HEK293 (cell line): Measurements from ENCODE around the gene CDR2L.

Source experiments
- CTCF ChIA-PET: fragments of 350-600 bp; formaldehyde crosslinking; extraction: SDS; loops from one replicate; lab custom pipeline; 2021; ENCODE audit warnings: antibody characterized with exemption; lab: Yijun Ruan, JAX
- POLR2A ChIA-PET: fragments of 300-600 bp; formaldehyde crosslinking; extraction: SDS; loops from one replicate; lab custom pipeline; 2020; ENCODE audit warnings: antibody characterized with exemption, inconsistent platforms; lab: Yijun Ruan, JAX
- H3K27ac ChIP-seq: fragments of 200-500 bp; sonication (Bioruptor generic); 2 replicates; pipeline ENCODE4 v1.5.1; 2014; ENCODE audit warnings: low read depth, low read length, control low read depth, inconsistent platforms; ENCODE audit errors: extremely low read depth
- H3K36me3 ChIP-seq, 2 experiments: fragments of 200-500 bp in 1 of 2; sonication (Bioruptor generic) in 1 of 2; 1 replicate in 1 of 2; 2 replicates in 1 of 2; pipeline ENCODE4 v1.5.1; 2014 to 2017; ENCODE audit warnings: inconsistent platforms in 2 of 2, low read length in 2 of 2; ENCODE audit not compliant: control insufficient read depth in 2 of 2, insufficient read depth in 1 of 2
- H3K4me1 ChIP-seq: fragments of 200-500 bp; sonication (Bioruptor generic); 2 replicates; pipeline ENCODE4 v1.5.1; 2014; ENCODE audit warnings: mild to moderate bottlenecking, low read length, inconsistent platforms; ENCODE audit not compliant: control insufficient read depth, insufficient read depth
- H3K4me3 ChIP-seq: 2 replicates; pipeline ENCODE4 v1.5.1; 2011; ENCODE audit warnings: low read depth, mild to moderate bottlenecking, control low read depth, low read length, moderate library complexity
- H3K9me3 ChIP-seq: fragments of 200-500 bp; sonication (Bioruptor generic); 2 replicates; pipeline ENCODE4 v1.5.1; 2014; ENCODE audit warnings: low read depth, low read length, inconsistent platforms; ENCODE audit not compliant: control insufficient read depth, insufficient read depth
- EGR2 ChIP-seq: fragments of 450-650 bp; formaldehyde crosslinking; IDR thresholded peaks from 2 replicates; pipeline ENCODE4 v1.5.1; 2016; ENCODE audit warnings: low read depth, missing biosample characterization, missing genetic modification characterization
- HOXC10 ChIP-seq: sonication (generic); formaldehyde crosslinking; IDR thresholded peaks from 2 replicates; pipeline ENCODE4 v1.8.1; 2023; ENCODE audit warnings: mild to moderate bottlenecking, missing genetic modification reagents
- PRDM1 ChIP-seq: fragments of 450-650 bp; formaldehyde crosslinking; IDR thresholded peaks from 2 replicates; pipeline ENCODE4; 2016; ENCODE audit warnings: missing biosample characterization, missing genetic modification characterization
- REPIN1 ChIP-seq: fragments of 450-650 bp; formaldehyde crosslinking; IDR thresholded peaks from 2 replicates; pipeline ENCODE4 v1.5.1; 2017; ENCODE audit warnings: missing biosample characterization, missing genetic modification characterization, low read depth
- SCRT1 ChIP-seq: fragments of 450-650 bp; formaldehyde crosslinking; IDR thresholded peaks from 2 replicates; pipeline ENCODE4 v1.5.1; 2016; ENCODE audit warnings: missing biosample characterization, missing genetic modification characterization, borderline replicate concordance
- SP2 ChIP-seq: fragments of 450-650 bp; formaldehyde crosslinking; IDR thresholded peaks from 2 replicates; pipeline ENCODE4 v1.5.1; 2016; ENCODE audit warnings: missing biosample characterization, missing genetic modification characterization
- SP3 ChIP-seq: fragments of 450-650 bp; formaldehyde crosslinking; IDR thresholded peaks from 2 replicates; pipeline ENCODE4 v1.5.1; 2016; ENCODE audit warnings: missing biosample characterization, missing genetic modification characterization
- YY2 ChIP-seq: fragments of 450-650 bp; formaldehyde crosslinking; IDR thresholded peaks from 2 replicates; pipeline ENCODE4 v1.5.1; 2016; ENCODE audit warnings: missing biosample characterization, missing genetic modification characterization
- ZBTB1 ChIP-seq: fragments of 450-650 bp; formaldehyde crosslinking; IDR thresholded peaks from 2 replicates; pipeline ENCODE4 v1.5.1; 2016; ENCODE audit warnings: missing biosample characterization, missing genetic modification characterization
- ZBTB17 ChIP-seq: fragments of 450-650 bp; formaldehyde crosslinking; IDR thresholded peaks from 2 replicates; pipeline ENCODE4 v1.5.1; 2016; ENCODE audit warnings: missing biosample characterization, missing genetic modification characterization
- ZFHX2 ChIP-seq: fragments of 450-650 bp; formaldehyde crosslinking; conservative IDR thresholded peaks from 2 replicates; pipeline ENCODE4 v1.5.1; 2016; ENCODE audit warnings: missing biosample characterization, missing genetic modification characterization
- ZNF121 ChIP-seq: fragments of 450-650 bp; formaldehyde crosslinking; IDR thresholded peaks from 2 replicates; pipeline ENCODE4 v1.5.1; 2016; ENCODE audit warnings: missing biosample characterization, missing genetic modification characterization
- ZNF292 ChIP-seq: fragments of 450-650 bp; formaldehyde crosslinking; IDR thresholded peaks from 2 replicates; pipeline ENCODE4 v1.5.1; 2016; ENCODE audit warnings: low read depth, missing biosample characterization, missing genetic modification characterization, borderline replicate concordance
- ZNF335 ChIP-seq: fragments of 450-650 bp; formaldehyde crosslinking; conservative IDR thresholded peaks from 2 replicates; pipeline ENCODE4 v1.5.1; 2016; ENCODE audit warnings: missing biosample characterization, missing genetic modification characterization
- ZNF366 ChIP-seq: fragments of 450-650 bp; formaldehyde crosslinking; conservative IDR thresholded peaks from 2 replicates; pipeline ENCODE4 v1.5.1; 2016; ENCODE audit warnings: missing biosample characterization, missing genetic modification characterization
- ZNF473 ChIP-seq: fragments of 450-650 bp; formaldehyde crosslinking; IDR thresholded peaks from 2 replicates; pipeline ENCODE4 v1.5.1; 2017; ENCODE audit warnings: missing biosample characterization, missing genetic modification characterization
- ZNF521 ChIP-seq: fragments of 450-650 bp; formaldehyde crosslinking; IDR thresholded peaks from 2 replicates; pipeline ENCODE4 v1.5.1; 2017; ENCODE audit warnings: missing biosample characterization, mild to moderate bottlenecking, missing genetic modification characterization
- ZNF544 ChIP-seq: fragments of 450-650 bp; formaldehyde crosslinking; IDR thresholded peaks from 2 replicates; pipeline ENCODE4 v1.5.0; 2017; ENCODE audit warnings: missing biosample characterization, missing genetic modification characterization
- ZNF560 ChIP-seq: fragments of 450-650 bp; formaldehyde crosslinking; IDR thresholded peaks from 2 replicates; pipeline ENCODE4 v1.5.1; 2017; ENCODE audit warnings: missing biosample characterization, missing genetic modification characterization, borderline replicate concordance
- ZNF707 ChIP-seq: fragments of 450-650 bp; formaldehyde crosslinking; IDR thresholded peaks from 2 replicates; pipeline ENCODE4 v1.5.1; 2016; ENCODE audit warnings: missing biosample characterization, missing genetic modification characterization
- ZNF777 ChIP-seq: fragments of 450-650 bp; formaldehyde crosslinking; IDR thresholded peaks from 2 replicates; pipeline ENCODE4 v1.5.1; 2017; ENCODE audit warnings: missing biosample characterization, missing genetic modification characterization, borderline replicate concordance
- TF ChIP-seq, protein P1 (sequence below): fragments of 450-650 bp; formaldehyde crosslinking; IDR thresholded peaks from 2 replicates; pipeline ENCODE4 v1.5.1; 2017; ENCODE audit warnings: missing biosample characterization, missing genetic modification characterization
- TF ChIP-seq, protein P2 (sequence below): fragments of 450-650 bp; formaldehyde crosslinking; IDR thresholded peaks from 2 replicates; pipeline ENCODE4 v1.5.1; 2017; ENCODE audit warnings: missing biosample characterization, missing genetic modification characterization
- TF ChIP-seq, protein P3 (sequence below): fragments of 450-650 bp; formaldehyde crosslinking; IDR thresholded peaks from 2 replicates; pipeline ENCODE4 v1.5.1; 2016; ENCODE audit warnings: missing biosample characterization, missing genetic modification characterization

Gene CDR2L

DNA sequence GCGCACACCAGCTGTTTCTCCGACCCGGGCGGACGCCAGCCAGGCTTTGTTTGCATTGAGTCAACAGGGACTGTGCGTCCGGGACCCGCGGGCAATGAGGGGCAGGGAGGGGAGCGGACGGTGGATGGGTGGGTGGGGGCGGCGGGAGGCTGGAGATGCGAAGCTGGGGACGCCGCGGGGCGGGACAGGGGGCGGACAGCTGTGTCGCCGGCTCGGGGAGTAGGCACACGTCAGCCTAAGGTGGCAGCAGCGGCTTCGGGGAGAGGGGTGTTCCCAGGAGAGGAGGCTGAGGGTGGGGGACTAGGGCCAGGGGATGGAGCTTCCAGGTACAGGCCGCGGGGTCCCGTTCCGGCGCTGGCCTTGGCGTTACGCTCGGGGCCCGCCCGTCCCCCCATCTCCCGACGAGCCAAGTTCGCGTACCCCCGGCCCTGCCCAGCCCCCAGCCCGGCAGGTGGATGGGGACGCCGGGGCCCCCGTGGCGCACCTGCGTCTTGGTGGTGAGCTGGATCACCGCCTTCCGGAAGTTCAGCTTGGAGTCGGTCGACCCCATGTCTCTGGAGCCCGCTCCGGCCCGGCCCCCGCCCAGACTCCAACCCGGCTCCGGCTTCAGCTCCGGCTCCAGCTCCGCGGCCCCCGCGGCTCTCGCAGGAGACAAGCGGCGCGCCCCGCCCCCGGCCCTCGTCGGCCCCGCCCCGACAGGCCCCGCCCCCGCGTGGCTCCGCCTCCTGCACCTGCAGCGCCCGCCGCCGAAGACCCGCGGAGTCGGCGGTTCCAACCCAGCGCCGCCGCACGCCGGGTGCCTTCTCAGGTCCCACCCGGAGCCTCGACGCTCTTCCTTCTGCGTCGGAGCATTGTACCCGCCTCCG lies 15.1 kb upstream of the CDR2L start, which contains the start of gene HID1 (continued):
- TF ChIP-seq, protein P1, sequence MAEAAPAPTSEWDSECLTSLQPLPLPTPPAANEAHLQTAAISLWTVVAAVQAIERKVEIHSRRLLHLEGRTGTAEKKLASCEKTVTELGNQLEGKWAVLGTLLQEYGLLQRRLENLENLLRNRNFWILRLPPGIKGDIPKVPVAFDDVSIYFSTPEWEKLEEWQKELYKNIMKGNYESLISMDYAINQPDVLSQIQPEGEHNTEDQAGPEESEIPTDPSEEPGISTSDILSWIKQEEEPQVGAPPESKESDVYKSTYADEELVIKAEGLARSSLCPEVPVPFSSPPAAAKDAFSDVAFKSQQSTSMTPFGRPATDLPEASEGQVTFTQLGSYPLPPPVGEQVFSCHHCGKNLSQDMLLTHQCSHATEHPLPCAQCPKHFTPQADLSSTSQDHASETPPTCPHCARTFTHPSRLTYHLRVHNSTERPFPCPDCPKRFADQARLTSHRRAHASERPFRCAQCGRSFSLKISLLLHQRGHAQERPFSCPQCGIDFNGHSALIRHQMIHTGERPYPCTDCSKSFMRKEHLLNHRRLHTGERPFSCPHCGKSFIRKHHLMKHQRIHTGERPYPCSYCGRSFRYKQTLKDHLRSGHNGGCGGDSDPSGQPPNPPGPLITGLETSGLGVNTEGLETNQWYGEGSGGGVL (tag by site-specific recombination): peak; percentile 92

DNA sequence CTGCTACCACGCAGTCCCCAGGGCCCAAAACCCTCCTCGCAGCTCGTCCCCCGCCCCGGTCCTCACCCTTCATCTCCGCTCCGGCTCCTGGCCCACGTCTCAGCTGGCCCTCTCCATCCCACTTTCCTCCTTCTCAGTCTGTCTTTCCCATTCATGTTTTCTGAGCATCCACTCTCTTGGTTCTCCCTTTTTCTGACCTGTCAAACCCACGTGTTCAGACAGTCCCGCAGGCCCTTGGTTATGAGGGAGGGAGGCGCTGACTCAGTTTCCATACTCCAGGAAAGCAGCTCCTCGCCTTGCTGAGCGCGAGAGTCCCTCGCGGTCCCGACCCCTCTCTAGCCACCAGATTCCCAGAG lies 14.5 kb upstream of the CDR2L start:
- H3K9me3 ChIP-seq: no peaks in the 10 kb centered on the region
- peak overlapping the region; percentile 28 for H3K4me3 ChIP-seq
- H3K4me1 ChIP-seq: peaks cover 4% of the 10 kb centered on the region; the same call in 1 of the 2 replicates
- ChIA-PET CTCF (interaction anchor here (0.6 to 4.2 kb wide), 12 partner anchors 9 to 440 kb away, joined by 3 to 42 read pairs (median 5); partner anchors contain the start of gene CDR2L), POLR2A (interaction anchor here (0.6 to 5.4 kb wide), 20 partner anchors 8 to 289 kb away, joined by 3 to 50 read pairs (median 4); partner anchors contain the start of genes CDR2L, FDXR, GGA3 and MRPL58)
- H3K36me3 ChIP-seq: no peaks in the 10 kb centered on the region
- no peak overlapping the region; the same call in 1 of the 2 replicates for H3K27ac ChIP-seq
- TF ChIP-seq PRDM1: 0 out of 2 replicates have a peak, but pooled peaks have one; percentile 26
- TF ChIP-seq, protein P2, sequence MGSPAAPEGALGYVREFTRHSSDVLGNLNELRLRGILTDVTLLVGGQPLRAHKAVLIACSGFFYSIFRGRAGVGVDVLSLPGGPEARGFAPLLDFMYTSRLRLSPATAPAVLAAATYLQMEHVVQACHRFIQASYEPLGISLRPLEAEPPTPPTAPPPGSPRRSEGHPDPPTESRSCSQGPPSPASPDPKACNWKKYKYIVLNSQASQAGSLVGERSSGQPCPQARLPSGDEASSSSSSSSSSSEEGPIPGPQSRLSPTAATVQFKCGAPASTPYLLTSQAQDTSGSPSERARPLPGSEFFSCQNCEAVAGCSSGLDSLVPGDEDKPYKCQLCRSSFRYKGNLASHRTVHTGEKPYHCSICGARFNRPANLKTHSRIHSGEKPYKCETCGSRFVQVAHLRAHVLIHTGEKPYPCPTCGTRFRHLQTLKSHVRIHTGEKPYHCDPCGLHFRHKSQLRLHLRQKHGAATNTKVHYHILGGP (tag by site-specific recombination): no peak
- peak; percentile 93 for TF ChIP-seq ZFHX2
- peak; percentile 79 for TF ChIP-seq ZNF366 (tag by site-specific recombination)
- peak; percentile 59; the same call in 1 of the 2 replicates for TF ChIP-seq ZNF777
- no peak for TF ChIP-seq ZNF707 (tag by site-specific recombination)
- peak; percentile 97 for TF ChIP-seq EGR2 (tag by site-specific recombination)
- TF ChIP-seq ZBTB17 (tag by site-specific recombination): peak; percentile 79
- TF ChIP-seq ZNF335 (tag by site-specific recombination): peak; percentile 66; the same call in 1 of the 2 replicates
- 0 out of 2 replicates have a peak, but pooled peaks have one; percentile 8 for TF ChIP-seq ZNF121 (tag by site-specific recombination)
- 0 out of 2 replicates have a peak, but pooled peaks have one; percentile 18 for TF ChIP-seq SP3 (tag by site-specific recombination)

DNA sequence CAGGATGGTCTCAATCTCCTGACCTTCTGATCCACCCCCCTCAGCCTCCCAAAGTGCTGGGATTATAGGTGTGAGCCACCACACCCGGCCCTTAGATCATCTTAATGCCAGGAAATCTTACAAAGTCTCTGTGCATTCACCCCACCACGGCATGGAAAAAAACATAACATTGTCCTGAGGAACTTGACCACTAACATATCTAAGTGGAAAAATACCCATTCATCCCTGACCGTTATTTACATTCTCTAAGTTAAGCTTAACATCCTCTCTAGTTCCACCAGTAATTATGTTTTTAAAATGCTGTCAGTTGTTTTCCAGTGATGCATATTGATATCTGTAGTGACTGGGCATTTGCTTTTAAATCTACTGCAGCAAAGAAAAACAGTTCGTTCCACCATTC lies 11.5 kb upstream of the CDR2L start:
- peaks cover 4% of the 10 kb centered on the region; the same call in 1 of the 2 replicates for H3K4me1 ChIP-seq
- H3K9me3 ChIP-seq: no peaks in the 10 kb centered on the region
- POLR2A ChIA-PET: interaction anchor here (0.6 to 1.0 kb wide), 2 partner anchors 9 to 12 kb away, joined by 3 read pairs; no protein-coding TSS in a partner anchor
- no peak overlapping the region for H3K27ac ChIP-seq
- no peaks in the 10 kb centered on the region for H3K36me3 ChIP-seq
- TF ChIP-seq REPIN1 (tag by site-specific recombination) (no peak), ZNF521 (tag by site-specific recombination) (no peak), YY2 (tag by site-specific recombination) (no peak), ZNF544 (tag by site-specific recombination) (no peak), ZBTB1 (tag by site-specific recombination) (no peak), ZNF560 (tag by site-specific recombination) (no peak), SCRT1 (tag by site-specific recombination) (no peak), ZNF292 (tag by site-specific recombination) (no peak), HOXC10 (CRISPR knock-in tag) (no peak), SP2 (tag by site-specific recombination) (no peak), ZNF121 (tag by site-specific recombination) (no peak), ZNF473 (no peak)
- TF ChIP-seq, protein P3, sequence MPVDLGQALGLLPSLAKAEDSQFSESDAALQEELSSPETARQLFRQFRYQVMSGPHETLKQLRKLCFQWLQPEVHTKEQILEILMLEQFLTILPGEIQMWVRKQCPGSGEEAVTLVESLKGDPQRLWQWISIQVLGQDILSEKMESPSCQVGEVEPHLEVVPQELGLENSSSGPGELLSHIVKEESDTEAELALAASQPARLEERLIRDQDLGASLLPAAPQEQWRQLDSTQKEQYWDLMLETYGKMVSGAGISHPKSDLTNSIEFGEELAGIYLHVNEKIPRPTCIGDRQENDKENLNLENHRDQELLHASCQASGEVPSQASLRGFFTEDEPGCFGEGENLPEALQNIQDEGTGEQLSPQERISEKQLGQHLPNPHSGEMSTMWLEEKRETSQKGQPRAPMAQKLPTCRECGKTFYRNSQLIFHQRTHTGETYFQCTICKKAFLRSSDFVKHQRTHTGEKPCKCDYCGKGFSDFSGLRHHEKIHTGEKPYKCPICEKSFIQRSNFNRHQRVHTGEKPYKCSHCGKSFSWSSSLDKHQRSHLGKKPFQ (tag by site-specific recombination): no peak
- TF ChIP-seq, protein P1 (tag by site-specific recombination): no peak
- TF ChIP-seq, protein P2 (tag by site-specific recombination): no peak
- H3K4me3 ChIP-seq: no peak overlapping the region
- CTCF ChIA-PET: interaction anchor here (0.6 to 2.3 kb wide), 4 partner anchors 9 to 130 kb away, joined by 3 to 15 read pairs (median 4); no protein-coding TSS in a partner anchor
